ENCODE results near the gene SCN9A. TPM values are rescaled to one million over a fixed set of nuclear protein-coding genes. Genes with fewer than 3 reads are reported as not detected.

SCN9A gene
- total and polyA plus RNA-seq, 9 of the 15 experiments (the other 6 are each of a cell fraction or from before 2014, with no cell fraction given), result 1.4 to 22.8 (median 7.1) TPM

GRCh38 chr2:166158546-166158945 lies 217.2 kb downstream of the SCN9A start:
- DNase-seq (ENCODE audit: extremely low read depth in 1 of 4, low spot score in 3 of 4) (no peak), ATAC-seq (no peak), FAIRE-seq (no peak)
- no peaks in the 10 kb centered on the region for H3K9me1 ChIP-seq (ENCODE audit: control insufficient read depth, insufficient read depth, low read length)
- no peak overlapping the region for H3K4me3 ChIP-seq
- CTCF ChIA-PET (ENCODE audit: low intra/inter-chr PET ratio), result no interaction called here
- no peak overlapping the region for H3K9ac ChIP-seq (ENCODE audit: insufficient read depth in 1 of 2, low read depth in 2 of 2, low read length in 2 of 2)
- H2AFZ ChIP-seq (ENCODE audit: low read depth, low read length), result no peak overlapping the region
- BruUV-seq (replicated peaks), result no TSS peak
- WGBS (ENCODE audit: insufficient coverage, low coverage, missing lambda C conversion rate), result 2% methylated on average over 2 of the region's 2 CpGs
- no peaks in the 10 kb centered on the region for H3K79me2 ChIP-seq (ENCODE audit: control insufficient read depth, insufficient read depth, low read length)
- H3K27me3 ChIP-seq (ENCODE audit: control insufficient read depth in 2 of 2, insufficient read depth in 2 of 2, low read length in 2 of 2), result no peaks in the 10 kb centered on the region
- TF ChIP-seq PCBP1 (IDR thresholded peaks at IDR 0.05; ENCODE audit: low read depth, low read length, poor library complexity, severe bottlenecking) (no peak), POLR2B (IDR thresholded peaks at IDR 0.05; ENCODE audit: low read depth, partially characterized antibody) (no peak), EP300 (IDR thresholded peaks at IDR 0.05; ENCODE audit: low read length) (no peak), ZFP36 (IDR thresholded peaks at IDR 0.05; ENCODE audit: low read depth, low read length, partially characterized antibody) (no peak)
- intact Hi-C loops (cut with micrococcal nuclease), result no loop called here
- H4K20me1 ChIP-seq (replicated peaks; ENCODE audit: control insufficient read depth, insufficient read depth, low read length), result no peaks in the 10 kb centered on the region
- no peak overlapping the region for H3K27ac ChIP-seq (ENCODE audit: extremely low read depth, low read depth, low read length)
- H3K9me3 ChIP-seq (replicated peaks; ENCODE audit: control insufficient read depth, insufficient read depth, low read depth, low read length), result no peaks in the 10 kb centered on the region
- H3K4me1 ChIP-seq (replicated peaks in 1 of 2; ENCODE audit: control insufficient read depth in 2 of 2, insufficient read depth in 2 of 2, low read length in 2 of 2), result no peaks in the 10 kb centered on the region
- H3K36me3 ChIP-seq (ENCODE audit: control insufficient read depth, insufficient read depth, low read length), result no peaks in the 10 kb centered on the region
- POLR2A ChIA-PET, result no interaction called here
- H3K4me2 ChIP-seq (ENCODE audit: insufficient read depth, low read length), result no peak overlapping the region
- in situ Hi-C loops (cut with MboI), result no loop called here

DNA sequence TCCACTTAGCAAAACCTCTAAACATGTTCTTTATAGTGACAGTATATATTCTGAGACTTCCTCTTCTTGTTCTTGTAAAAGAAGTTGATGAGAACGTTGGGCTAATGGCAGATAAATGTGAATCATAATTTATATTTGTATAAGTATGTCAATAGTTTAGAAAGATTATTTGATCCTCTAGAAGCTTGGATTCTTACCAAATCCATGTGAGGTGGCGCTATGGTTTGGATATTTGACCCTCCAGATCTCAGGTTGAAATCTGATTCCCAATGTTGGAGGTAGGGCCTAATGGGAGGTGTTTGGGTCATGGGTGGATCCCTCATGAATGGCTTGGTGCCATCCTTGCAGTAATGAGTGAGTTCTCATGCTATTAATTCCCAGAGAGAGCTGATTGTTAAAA lies 218.2 kb downstream of the SCN9A start:
- H3K27me3 ChIP-seq (ENCODE audit: control insufficient read depth in 2 of 2, insufficient read depth in 2 of 2, low read length in 2 of 2), result no peaks in the 10 kb centered on the region
- no peaks in the 10 kb centered on the region for H3K79me2 ChIP-seq (ENCODE audit: control insufficient read depth, insufficient read depth, low read length)
- no peak overlapping the region for H3K4me3 ChIP-seq
- no peak for ATAC-seq
- H3K9me1 ChIP-seq (ENCODE audit: control insufficient read depth, insufficient read depth, low read length), result no peaks in the 10 kb centered on the region
- intact Hi-C loops (cut with micrococcal nuclease) (no loop called here), in situ Hi-C loops (cut with MboI) (no loop called here)
- no peak overlapping the region for H3K27ac ChIP-seq (ENCODE audit: extremely low read depth, low read depth, low read length)
- no peaks in the 10 kb centered on the region for H3K36me3 ChIP-seq (ENCODE audit: control insufficient read depth, insufficient read depth, low read length)
- POLR2A ChIA-PET, result no interaction called here
- no TSS peak for BruUV-seq (replicated peaks)
- CTCF ChIA-PET (ENCODE audit: low intra/inter-chr PET ratio), result no interaction called here
- TF ChIP-seq TFAP4 (CRISPR knock-in tag; IDR thresholded peaks at IDR 0.05; ENCODE audit: borderline replicate concordance), result no peak
- TF ChIP-seq DDX20 (tag; IDR thresholded peaks at IDR 0.05; ENCODE audit: low read depth), result no peak
- TF ChIP-seq KDM4B (IDR thresholded peaks at IDR 0.05; ENCODE audit: borderline replicate concordance in 2 of 2, low read depth in 1 of 2), result no peak
- no peak for TF ChIP-seq PHF20 (IDR thresholded peaks at IDR 0.05; ENCODE audit: partially characterized antibody)
- TF ChIP-seq KDM5B (IDR thresholded peaks at IDR 0.05; ENCODE audit: insufficient replicate concordance, low read depth, low read length), result no peak
- no peak for TF ChIP-seq SIN3B (IDR thresholded peaks at IDR 0.05; ENCODE audit: low read depth)
- no peak for TF ChIP-seq RBM15 (IDR thresholded peaks at IDR 0.05; ENCODE audit: insufficient read depth, low read length)
- no peak for TF ChIP-seq ZNF311 (CRISPR knock-in tag; IDR thresholded peaks at IDR 0.05)
- no peak for TF ChIP-seq SRSF1 (IDR thresholded peaks at IDR 0.05; ENCODE audit: low read depth, low read length)
- no peak for TF ChIP-seq HDAC3 (IDR thresholded peaks at IDR 0.05; ENCODE audit: borderline replicate concordance, partially characterized antibody)
- no peaks in the 10 kb centered on the region for H3K9me3 ChIP-seq (replicated peaks; ENCODE audit: control insufficient read depth, insufficient read depth, low read depth, low read length)
- WGBS (ENCODE audit: insufficient coverage, low coverage, missing lambda C conversion rate), result 0% methylated on average over 2 of the region's 2 CpGs
- H3K4me1 ChIP-seq (replicated peaks in 1 of 2; ENCODE audit: control insufficient read depth in 2 of 2, insufficient read depth in 2 of 2, low read length in 2 of 2), result no peaks in the 10 kb centered on the region
- no peak overlapping the region for H3K4me2 ChIP-seq (ENCODE audit: insufficient read depth, low read length)
- no peaks in the 10 kb centered on the region for H4K20me1 ChIP-seq (replicated peaks; ENCODE audit: control insufficient read depth, insufficient read depth, low read length)
- H3K9ac ChIP-seq (ENCODE audit: insufficient read depth in 1 of 2, low read depth in 2 of 2, low read length in 2 of 2), result no peak overlapping the region
- FAIRE-seq, result no peak
- H2AFZ ChIP-seq (ENCODE audit: low read depth, low read length), result no peak overlapping the region
- no peak for DNase-seq (ENCODE audit: extremely low read depth in 1 of 4, low spot score in 3 of 4)
